K562 (cell line): ENCODE measurements around the gene MALAT1. TPM values are rescaled to one million over a fixed set of nuclear protein-coding genes. Genes with fewer than 3 reads are reported as not detected.

Experiments used
- ESRRA ChIP-seq: fragments of 450-650 bp; IDR thresholded peaks from 2 replicates; pipeline ENCODE4 v1.6.1; 2014; ENCODE audit warnings: low read depth, mild to moderate bottlenecking, moderate library complexity, borderline replicate concordance
- HDAC3 ChIP-seq: fragments of 450-650 bp; IDR thresholded peaks from 2 replicates; pipeline ENCODE4 v1.6.1; 2018; ENCODE audit warnings: borderline replicate concordance, mild to moderate bottlenecking, moderate library complexity; ENCODE audit not compliant: partially characterized antibody
- KDM4B ChIP-seq, 2 experiments: fragments of 450-650 bp in 1 of 2; sonication (generic) in 1 of 2; IDR thresholded peaks; 2 replicates each; pipeline ENCODE4 v1.6.1; 2016 to 2017; ENCODE audit warnings: borderline replicate concordance in 2 of 2, antibody characterized with exemption in 1 of 2, low read depth in 1 of 2, mild to moderate bottlenecking in 1 of 2
- MAFK ChIP-seq: IDR thresholded peaks from 2 replicates; pipeline ENCODE4 v1.6.1; 2011; ENCODE audit warnings: low read length, improper control_type of control experiment
- MCM5 ChIP-seq: fragments of 450-650 bp; IDR thresholded peaks from 2 replicates; pipeline ENCODE4 v1.6.1; 2016; ENCODE audit warnings: low read depth
- NEUROD1 ChIP-seq: fragments of 150-350 bp; IDR thresholded peaks from 2 replicates; pipeline ENCODE4 v1.6.1; 2014; ENCODE audit warnings: borderline replicate concordance, low read length, low read depth; ENCODE audit not compliant: partially characterized antibody
- RAD21 ChIP-seq, 2 experiments: fragments of 250-450 bp in 1 of 2; fragments of 450-650 bp in 1 of 2; sonication (Bioruptor Pico) in 1 of 2; formaldehyde crosslinking in 1 of 2; IDR thresholded peaks in 1 of 2; conservative IDR thresholded peaks in 1 of 2; 2 replicates each; pipeline versions ENCODE4 v1.4.0 to v1.8.0; 2020 to 2022; ENCODE audit warnings: mild to moderate bottlenecking in 2 of 2, moderate library complexity in 1 of 2
- SIX5 ChIP-seq, 2 experiments: IDR thresholded peaks; 2 replicates each; pipeline ENCODE4 v1.6.1; 2011; ENCODE audit warnings: low read length in 2 of 2, borderline replicate concordance in 1 of 2, low read depth in 1 of 2, mild to moderate bottlenecking in 1 of 2, moderate library complexity in 1 of 2; ENCODE audit not compliant: insufficient read depth in 1 of 2
- TAF9B ChIP-seq: fragments of 450-650 bp; IDR thresholded peaks from 2 replicates; pipeline ENCODE4 v1.6.1; 2018; ENCODE audit warnings: mild to moderate bottlenecking; ENCODE audit not compliant: partially characterized antibody
- TBP ChIP-seq: optimal IDR thresholded peaks from 2 replicates; pipeline ENCODE3; 2011; ENCODE audit warnings: low read depth, low read length, improper control_type of control experiment
- THRAP3 ChIP-seq: fragments of 450-650 bp; IDR thresholded peaks from 2 replicates; pipeline ENCODE4 v1.6.1; 2016; ENCODE audit warnings: mild to moderate bottlenecking, inconsistent platforms, borderline replicate concordance
- ZC3H4 ChIP-seq: sonication (generic); formaldehyde crosslinking; IDR thresholded peaks from 2 replicates; pipeline ENCODE4 v1.9.0; 2021; ENCODE audit warnings: missing genetic modification reagents, borderline replicate concordance
- ZFX ChIP-seq: sonication (generic); formaldehyde crosslinking; IDR thresholded peaks from 2 replicates; pipeline ENCODE4 v1.8.0; 2022; ENCODE audit warnings: mild to moderate bottlenecking, missing genetic modification reagents, moderate library complexity
- ZNF696 ChIP-seq: fragments of 250-450 bp; sonication (Bioruptor Pico); conservative IDR thresholded peaks from 2 replicates; pipeline ENCODE4 v1.4.0; 2020; ENCODE audit warnings: mild to moderate bottlenecking, moderate library complexity
- polyA plus RNA-seq, 8 experiments: library from polyadenylated mRNA; depleted of rRNA in 4 of 8; stranded (reverse) in 5 of 8; unstranded in 3 of 8; fragments of >200 nt; fragmentation: Nextera tagmentation in 2 of 8; fragmentation: Illumina TruSeq in 1 of 8; extraction: Ambion mirVana in 2 of 8; extraction: Trizol in 1 of 8; gene quantifications; 2 replicates each; pipeline versions ENCODE4 v1.2.1 to v1.2.3, GENCODE V29; 2011 to 2014; ENCODE audit warnings: inconsistent platforms in 1 of 8, missing spikeins in 1 of 8
- total RNA-seq, 7 experiments: library from RNA; depleted of rRNA in 6 of 7; stranded (reverse); fragments of >200 nt in 6 of 7; fragmentation: Illumina TruSeq in 2 of 7; extraction: Trizol in 2 of 7; gene quantifications; 2 replicates each; pipeline versions ENCODE4 v1.2.1 to v1.2.3, GENCODE V29; 2011 to 2021; ENCODE audit warnings: low replicate concordance in 1 of 7
- TF ChIP-seq, protein P1 (sequence below), 2 experiments: fragments of 150-350 bp in 1 of 2; IDR thresholded peaks; 2 replicates each; pipeline ENCODE4 v1.6.1; 2012 to 2016; ENCODE audit warnings: low read depth in 2 of 2, low read length in 2 of 2, mild to moderate bottlenecking in 1 of 2, moderate library complexity in 1 of 2
- TF ChIP-seq, protein P2 (sequence below), 2 experiments: fragments of 450-650 bp; IDR thresholded peaks; 2 replicates each; pipeline ENCODE4 v1.6.1; 2016
- TF ChIP-seq, protein P3 (sequence below): sonication (generic); formaldehyde crosslinking; IDR thresholded peaks from 2 replicates; pipeline ENCODE4 v1.8.0; 2022; ENCODE audit warnings: missing genetic modification reagents, mild to moderate bottlenecking, moderate library complexity, borderline replicate concordance
- TF ChIP-seq, protein P4 (sequence below): sonication (generic); formaldehyde crosslinking; IDR thresholded peaks from 2 replicates; pipeline ENCODE4 v1.8.0; 2023; ENCODE audit warnings: mild to moderate bottlenecking, missing genetic modification reagents

MALAT1 gene
- total and polyA plus RNA-seq, 9 of the 15 experiments (the other 6 are each of a cell fraction or from before 2014, with no cell fraction given) = 363 to 8,715 (median 2,351) TPM

DNA sequence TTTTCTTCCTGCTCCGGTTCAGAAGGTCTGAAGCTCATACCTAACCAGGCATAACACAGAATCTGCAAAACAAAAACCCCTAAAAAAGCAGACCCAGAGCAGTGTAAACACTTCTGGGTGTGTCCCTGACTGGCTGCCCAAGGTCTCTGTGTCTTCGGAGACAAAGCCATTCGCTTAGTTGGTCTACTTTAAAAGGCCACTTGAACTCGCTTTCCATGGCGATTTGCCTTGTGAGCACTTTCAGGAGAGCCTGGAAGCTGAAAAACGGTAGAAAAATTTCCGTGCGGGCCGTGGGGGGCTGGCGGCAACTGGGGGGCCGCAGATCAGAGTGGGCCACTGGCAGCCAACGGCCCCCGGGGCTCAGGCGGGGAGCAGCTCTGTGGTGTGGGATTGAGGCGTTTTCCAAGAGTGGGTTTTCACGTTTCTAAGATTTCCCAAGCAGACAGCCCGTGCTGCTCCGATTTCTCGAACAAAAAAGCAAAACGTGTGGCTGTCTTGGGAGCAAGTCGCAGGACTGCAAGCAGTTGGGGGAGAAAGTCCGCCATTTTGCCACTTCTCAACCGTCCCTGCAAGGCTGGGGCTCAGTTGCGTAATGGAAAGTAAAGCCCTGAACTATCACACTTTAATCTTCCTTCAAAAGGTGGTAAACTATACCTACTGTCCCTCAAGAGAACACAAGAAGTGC lies 661 bp upstream of the MALAT1 start (continued):
- TF ChIP-seq, protein P1, sequence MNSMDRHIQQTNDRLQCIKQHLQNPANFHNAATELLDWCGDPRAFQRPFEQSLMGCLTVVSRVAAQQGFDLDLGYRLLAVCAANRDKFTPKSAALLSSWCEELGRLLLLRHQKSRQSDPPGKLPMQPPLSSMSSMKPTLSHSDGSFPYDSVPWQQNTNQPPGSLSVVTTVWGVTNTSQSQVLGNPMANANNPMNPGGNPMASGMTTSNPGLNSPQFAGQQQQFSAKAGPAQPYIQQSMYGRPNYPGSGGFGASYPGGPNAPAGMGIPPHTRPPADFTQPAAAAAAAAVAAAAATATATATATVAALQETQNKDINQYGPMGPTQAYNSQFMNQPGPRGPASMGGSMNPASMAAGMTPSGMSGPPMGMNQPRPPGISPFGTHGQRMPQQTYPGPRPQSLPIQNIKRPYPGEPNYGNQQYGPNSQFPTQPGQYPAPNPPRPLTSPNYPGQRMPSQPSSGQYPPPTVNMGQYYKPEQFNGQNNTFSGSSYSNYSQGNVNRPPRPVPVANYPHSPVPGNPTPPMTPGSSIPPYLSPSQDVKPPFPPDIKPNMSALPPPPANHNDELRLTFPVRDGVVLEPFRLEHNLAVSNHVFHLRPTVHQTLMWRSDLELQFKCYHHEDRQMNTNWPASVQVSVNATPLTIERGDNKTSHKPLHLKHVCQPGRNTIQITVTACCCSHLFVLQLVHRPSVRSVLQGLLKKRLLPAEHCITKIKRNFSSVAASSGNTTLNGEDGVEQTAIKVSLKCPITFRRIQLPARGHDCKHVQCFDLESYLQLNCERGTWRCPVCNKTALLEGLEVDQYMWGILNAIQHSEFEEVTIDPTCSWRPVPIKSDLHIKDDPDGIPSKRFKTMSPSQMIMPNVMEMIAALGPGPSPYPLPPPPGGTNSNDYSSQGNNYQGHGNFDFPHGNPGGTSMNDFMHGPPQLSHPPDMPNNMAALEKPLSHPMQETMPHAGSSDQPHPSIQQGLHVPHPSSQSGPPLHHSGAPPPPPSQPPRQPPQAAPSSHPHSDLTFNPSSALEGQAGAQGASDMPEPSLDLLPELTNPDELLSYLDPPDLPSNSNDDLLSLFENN (IDR thresholded peaks at IDR 0.05; ENCODE audit: low read depth in 2 of 2, low read length in 2 of 2) = 0 out of 4 replicates have a peak, but pooled peaks of 1 of the 2 experiments have one; percentile 21
- TF ChIP-seq NEUROD1 = no peak
- TF ChIP-seq TAF9B = no peak
- peak; percentile 39 for TF ChIP-seq ZFX
- TF ChIP-seq MAFK = no peak
- TF ChIP-seq KDM4B (IDR thresholded peaks at IDR 0.05; ENCODE audit: borderline replicate concordance in 2 of 2, low read depth in 1 of 2) = 0 out of 4 replicates have a peak, but pooled peaks of 1 of the 2 experiments have one; percentile 49
- no peak for TF ChIP-seq SIX5 (IDR thresholded peaks at IDR 0.05; ENCODE audit: borderline replicate concordance in 1 of 2, insufficient read depth in 1 of 2, low read depth in 1 of 2, low read length in 2 of 2)
- TF ChIP-seq, protein P2, sequence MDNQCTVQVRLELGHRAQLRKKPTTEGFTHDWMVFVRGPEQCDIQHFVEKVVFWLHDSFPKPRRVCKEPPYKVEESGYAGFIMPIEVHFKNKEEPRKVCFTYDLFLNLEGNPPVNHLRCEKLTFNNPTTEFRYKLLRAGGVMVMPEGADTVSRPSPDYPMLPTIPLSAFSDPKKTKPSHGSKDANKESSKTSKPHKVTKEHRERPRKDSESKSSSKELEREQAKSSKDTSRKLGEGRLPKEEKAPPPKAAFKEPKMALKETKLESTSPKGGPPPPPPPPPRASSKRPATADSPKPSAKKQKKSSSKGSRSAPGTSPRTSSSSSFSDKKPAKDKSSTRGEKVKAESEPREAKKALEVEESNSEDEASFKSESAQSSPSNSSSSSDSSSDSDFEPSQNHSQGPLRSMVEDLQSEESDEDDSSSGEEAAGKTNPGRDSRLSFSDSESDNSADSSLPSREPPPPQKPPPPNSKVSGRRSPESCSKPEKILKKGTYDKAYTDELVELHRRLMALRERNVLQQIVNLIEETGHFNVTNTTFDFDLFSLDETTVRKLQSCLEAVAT (IDR thresholded peaks at IDR 0.05) = peak; percentile 6 to 16; a peak in 3 of 4 replicates
- no peak for TF ChIP-seq TBP
- no peak for TF ChIP-seq MCM5
- no peak for TF ChIP-seq ZNF696 (CRISPR knock-in tag)
- no peak for TF ChIP-seq ESRRA
- TF ChIP-seq, protein P3, sequence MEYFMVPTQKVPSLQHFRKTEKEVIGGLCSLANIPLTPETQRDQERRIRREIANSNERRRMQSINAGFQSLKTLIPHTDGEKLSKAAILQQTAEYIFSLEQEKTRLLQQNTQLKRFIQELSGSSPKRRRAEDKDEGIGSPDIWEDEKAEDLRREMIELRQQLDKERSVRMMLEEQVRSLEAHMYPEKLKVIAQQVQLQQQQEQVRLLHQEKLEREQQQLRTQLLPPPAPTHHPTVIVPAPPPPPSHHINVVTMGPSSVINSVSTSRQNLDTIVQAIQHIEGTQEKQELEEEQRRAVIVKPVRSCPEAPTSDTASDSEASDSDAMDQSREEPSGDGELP = no peak
- TF ChIP-seq HDAC3 = no peak
- TF ChIP-seq THRAP3 = peak; percentile 81; the same call in 1 of the 2 replicates
- TF ChIP-seq ZC3H4 (CRISPR knock-in tag) = peak; percentile 70
- no peak for TF ChIP-seq RAD21 (CRISPR knock-in tag; conservative IDR thresholded peaks at IDR 0.05 in 1 of 2, IDR thresholded peaks at IDR 0.05 in 1 of 2)
- TF ChIP-seq, protein P4, sequence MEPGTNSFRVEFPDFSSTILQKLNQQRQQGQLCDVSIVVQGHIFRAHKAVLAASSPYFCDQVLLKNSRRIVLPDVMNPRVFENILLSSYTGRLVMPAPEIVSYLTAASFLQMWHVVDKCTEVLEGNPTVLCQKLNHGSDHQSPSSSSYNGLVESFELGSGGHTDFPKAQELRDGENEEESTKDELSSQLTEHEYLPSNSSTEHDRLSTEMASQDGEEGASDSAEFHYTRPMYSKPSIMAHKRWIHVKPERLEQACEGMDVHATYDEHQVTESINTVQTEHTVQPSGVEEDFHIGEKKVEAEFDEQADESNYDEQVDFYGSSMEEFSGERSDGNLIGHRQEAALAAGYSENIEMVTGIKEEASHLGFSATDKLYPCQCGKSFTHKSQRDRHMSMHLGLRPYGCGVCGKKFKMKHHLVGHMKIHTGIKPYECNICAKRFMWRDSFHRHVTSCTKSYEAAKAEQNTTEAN (CRISPR knock-in tag) = no peak
